Stimulated activated CD4-positive, alpha-beta T cell treated with anti-CD3 and anti-CD28 coated beads, Interleukin-15, amount 100 ng/mL, for 1 hour (primary cell): ENCODE measurements around the gene NF1.

Experiments used
- DNase-seq, 2 donors: peaks; one replicate each; pipeline ENCODE4 v3.0.0-alpha.2; 2020; ENCODE audit warnings: low read depth in 1 of 2, low spot score in 1 of 2

NF1 gene

DNA sequence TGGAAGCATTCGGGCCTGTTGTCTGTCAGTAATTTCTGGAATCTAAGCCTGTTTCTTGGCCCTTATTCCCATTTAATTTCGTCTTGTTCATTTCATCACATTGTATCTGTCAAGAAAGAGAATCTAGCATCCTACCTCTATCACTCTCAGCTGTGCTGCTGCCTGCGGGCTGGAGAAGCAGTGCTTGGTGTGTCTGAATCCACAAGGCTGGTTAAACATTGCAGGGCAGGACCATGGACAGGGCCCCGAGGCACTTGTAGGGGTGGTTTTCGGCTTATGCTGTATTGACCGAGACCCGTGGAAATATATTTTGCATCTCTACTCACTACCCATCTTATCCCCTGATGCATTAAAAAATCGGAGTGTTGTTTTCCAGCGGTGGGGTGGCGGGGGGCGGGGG lies 299.8 kb downstream of the NF1 start:
- peak in 1 of 2 donors; percentile 30 for DNase-seq

DNA sequence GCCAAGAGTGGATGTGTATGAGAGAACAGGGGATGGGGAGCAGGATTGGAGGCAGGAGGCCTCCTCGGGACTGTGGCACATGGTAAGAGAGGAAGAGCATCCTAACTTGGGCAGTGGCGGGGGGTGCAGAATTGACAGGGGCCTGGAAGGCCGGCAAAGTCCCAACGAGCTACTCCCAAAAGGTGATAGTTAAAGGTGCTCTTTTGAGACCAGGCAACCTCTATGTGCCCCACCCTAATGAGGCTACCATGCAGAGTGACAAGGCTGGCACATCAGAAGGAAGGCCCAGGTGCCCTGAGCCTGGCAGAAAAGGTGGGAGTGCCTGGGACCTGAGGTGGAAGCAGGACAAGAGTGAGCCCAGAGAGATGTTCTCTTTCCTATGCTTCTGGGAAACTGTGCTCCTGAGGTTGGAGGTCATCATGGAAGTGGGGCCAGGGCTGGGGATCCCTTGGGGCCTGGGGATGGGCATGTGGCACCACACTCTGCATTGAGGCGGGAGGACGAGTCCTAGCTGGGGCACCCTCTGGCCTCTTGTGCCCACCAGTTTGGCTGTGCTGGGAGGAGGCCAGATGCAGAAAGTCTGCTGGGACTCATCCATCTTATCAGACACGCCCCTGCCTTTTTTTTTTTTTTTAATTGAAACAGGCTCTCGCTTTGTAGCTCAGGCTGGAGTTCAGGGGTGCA lies 302.6 kb downstream of the NF1 start:
- DNase-seq, result no peak

DNA sequence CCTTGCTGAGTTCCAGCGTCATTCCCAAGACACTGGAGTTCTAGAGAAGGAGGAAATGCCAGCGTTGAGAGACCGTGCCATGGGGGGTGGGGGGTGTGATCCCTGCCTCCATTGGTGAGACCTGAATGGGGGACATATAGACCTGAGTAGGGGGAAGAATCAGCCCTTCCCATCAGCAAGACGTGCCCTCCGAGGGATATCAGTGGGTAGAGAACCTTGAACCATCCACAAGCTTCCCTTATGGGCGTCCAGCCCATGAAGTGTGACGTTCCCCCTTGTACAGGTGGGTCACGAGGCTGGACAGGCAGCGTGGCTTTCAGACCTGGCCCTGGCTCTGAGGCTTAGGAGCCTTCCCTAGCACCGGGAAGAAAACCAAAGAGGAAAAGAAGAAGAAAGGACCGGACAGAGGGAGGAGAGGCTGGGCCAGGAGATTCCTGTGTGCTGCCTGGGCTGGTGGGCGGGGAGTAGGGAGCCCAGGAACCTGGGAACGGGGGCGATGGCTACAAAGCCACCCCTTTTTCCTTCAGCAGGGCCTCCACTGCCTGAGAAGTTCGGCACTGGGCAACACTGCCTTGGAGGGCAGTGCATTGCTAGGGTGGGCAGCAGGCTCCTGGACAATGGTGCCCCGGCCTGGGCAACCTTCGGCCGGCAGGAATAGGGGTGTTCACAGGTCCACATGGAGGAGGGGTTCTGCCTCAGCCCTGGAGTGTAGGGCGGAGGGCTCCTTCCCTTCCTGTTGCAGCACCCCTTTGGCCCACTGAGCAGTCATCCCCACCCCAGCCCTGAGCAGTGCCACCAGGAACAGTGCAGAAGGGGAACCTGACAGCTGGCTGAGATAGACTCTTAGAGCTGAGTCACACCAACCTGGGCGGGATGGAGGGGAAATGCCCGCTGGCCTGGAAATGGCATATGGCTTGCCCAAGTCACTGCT lies 303.9 kb downstream of the NF1 start:
- DNase-seq, result no peak

DNA sequence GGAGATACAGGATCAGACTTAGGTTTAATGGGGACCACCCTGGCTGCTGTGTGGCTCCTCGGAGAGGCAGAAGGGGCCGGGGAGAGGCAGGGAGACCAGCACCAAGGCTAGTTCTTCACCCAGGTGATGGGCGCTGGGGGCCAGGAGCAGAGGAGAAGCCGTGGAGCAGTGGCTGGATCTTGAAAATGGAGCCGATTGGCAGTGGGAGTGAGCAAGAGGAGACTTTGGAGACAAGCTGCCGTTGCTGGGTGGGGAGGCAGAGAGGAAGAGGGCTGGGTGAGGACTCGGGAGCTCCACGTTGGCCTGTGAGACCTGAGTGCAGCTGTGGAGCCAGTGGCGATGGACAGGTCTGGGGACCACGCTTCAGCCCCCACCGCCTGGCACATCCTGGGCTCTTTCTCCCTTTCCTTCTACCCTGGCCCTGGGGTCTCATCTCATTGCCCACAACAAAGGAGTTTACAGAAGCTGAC lies 305.7 kb downstream of the NF1 start:
- no peak for DNase-seq

DNA sequence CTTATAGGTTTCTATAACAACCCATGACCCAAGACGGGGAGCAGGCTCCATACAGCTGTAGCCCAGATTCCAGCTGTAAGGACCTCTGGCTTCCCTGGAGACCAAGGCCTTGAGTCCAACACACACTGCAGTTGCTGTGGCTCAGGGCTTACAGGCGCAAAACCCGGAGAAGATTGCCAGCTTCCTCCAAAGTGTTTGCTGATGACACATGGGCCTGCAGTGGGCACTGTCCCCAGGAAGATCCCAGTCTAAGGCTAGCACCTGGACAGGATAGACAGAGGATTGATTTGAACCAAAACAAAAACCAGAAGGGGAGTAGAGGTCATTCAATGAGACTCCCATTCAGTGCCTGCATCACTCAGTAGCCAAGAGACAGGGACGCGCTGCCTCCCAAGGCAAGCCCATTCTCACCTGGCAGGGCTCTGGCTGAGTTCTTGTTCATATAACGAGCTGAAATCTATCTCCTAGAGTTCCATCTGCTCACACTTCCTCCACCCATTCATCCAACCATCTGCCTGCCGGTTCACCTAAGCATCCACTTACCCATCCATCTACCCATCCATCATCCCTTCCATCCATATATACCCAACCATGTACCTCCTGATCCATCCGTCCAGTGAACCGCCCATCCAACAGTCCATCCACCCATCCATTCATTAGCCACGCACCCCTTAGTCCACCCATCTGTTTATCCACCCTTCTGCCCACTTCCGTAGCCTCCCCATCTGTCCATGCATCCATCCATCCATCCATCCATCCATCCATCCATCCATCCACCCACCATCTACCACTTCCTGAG lies 306.9 kb downstream of the NF1 start:
- DNase-seq, result no peak

GRCh38 chr17:31404028-31404949 lies 309.5 kb downstream of the NF1 start:
- DNase-seq, result no peak

DNA sequence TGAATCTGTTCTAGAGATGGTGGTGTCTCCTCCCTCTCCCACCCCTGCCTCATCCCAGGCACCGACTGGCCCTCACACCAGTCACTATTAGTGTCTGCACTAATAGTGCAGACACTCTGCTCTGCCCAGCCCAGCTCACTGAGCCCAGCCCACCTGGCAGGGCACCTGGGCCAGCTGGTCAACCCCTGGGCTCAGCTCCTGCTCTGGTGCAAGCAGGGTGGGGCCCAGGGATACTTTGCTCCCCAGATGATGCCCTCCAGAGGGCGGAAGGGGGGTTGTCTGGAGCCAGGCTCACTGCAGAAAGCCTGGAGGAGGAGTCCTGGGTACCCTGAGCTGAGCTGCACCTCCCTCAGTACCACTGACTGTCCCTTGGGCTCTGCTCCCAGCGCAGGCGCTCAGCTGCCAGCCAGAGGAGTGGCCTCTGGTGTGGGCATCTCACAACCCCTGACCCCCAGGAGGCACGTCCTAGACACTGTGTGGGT lies 311.2 kb downstream of the NF1 start:
- DNase-seq, result no peak

GRCh38 chr17:31408586-31408985 lies 313.8 kb downstream of the NF1 start:
- DNase-seq, result no peak

GRCh38 chr17:31411707-31412285 lies 317.0 kb downstream of the NF1 start:
- no peak for DNase-seq

GRCh38 chr17:31412511-31412910 lies 317.7 kb downstream of the NF1 start:
- DNase-seq, result no peak

GRCh38 chr17:31413081-31413799 lies 318.5 kb downstream of the NF1 start:
- no peak for DNase-seq

GRCh38 chr17:31413874-31414549 lies 319.2 kb downstream of the NF1 start:
- DNase-seq, result no peak

GRCh38 chr17:31414550-31414918 lies 319.8 kb downstream of the NF1 start:
- no peak for DNase-seq

DNA sequence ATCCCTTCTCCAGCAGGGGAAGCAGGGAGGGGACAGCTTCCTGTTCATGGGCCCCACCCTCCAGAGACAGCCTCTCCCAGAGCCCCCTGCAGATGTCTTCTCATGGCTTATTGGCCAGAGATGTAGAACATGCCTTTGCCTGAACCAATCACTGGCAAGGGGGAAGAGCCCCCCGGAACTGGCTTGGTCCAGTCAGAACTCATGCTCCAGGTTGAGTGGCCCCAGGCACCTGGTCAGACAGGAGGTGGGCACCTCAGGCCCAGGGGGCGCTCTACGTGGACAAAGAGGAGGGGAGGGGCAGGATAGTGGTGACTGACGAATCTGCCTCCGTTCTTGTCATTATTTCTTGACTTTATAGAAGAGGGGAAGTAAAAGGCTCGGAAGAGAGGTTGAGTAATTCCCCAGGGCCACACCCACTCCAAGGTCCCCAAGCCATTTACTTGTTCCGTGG lies 320.3 kb downstream of the NF1 start:
- DNase-seq, result no peak

GRCh38 chr17:31415640-31416502 lies 321.1 kb downstream of the NF1 start:
- no peak for DNase-seq

GRCh38 chr17:31416503-31416923 lies 321.7 kb downstream of the NF1 start:
- DNase-seq, result no peak

- no peak for DNase-seq
Measured at GRCh38 chr17:31417051-31417792, 322.4 kb downstream of the NF1 start.
